Ishikawa (cell line): ENCODE results near the gene PTPA.

Experiments used
- CREB1 ChIP-seq: IDR thresholded peaks from 2 replicates; pipeline ENCODE4 v1.6.1; 2012; ENCODE audit warnings: low read depth
- FOXM1 ChIP-seq: IDR thresholded peaks from 2 replicates; pipeline ENCODE4 v1.6.1; 2012; ENCODE audit warnings: low read depth, borderline replicate concordance
- TAF1 ChIP-seq: IDR thresholded peaks from 2 replicates; pipeline ENCODE4 v1.6.1; 2012; ENCODE audit warnings: low read depth, mild to moderate bottlenecking
- TCF12 ChIP-seq: IDR thresholded peaks from 2 replicates; pipeline ENCODE4 v1.6.1; 2012; ENCODE audit warnings: low read depth
- TEAD4 ChIP-seq: IDR thresholded peaks from 2 replicates; pipeline ENCODE4 v1.6.1; 2012

DNA sequence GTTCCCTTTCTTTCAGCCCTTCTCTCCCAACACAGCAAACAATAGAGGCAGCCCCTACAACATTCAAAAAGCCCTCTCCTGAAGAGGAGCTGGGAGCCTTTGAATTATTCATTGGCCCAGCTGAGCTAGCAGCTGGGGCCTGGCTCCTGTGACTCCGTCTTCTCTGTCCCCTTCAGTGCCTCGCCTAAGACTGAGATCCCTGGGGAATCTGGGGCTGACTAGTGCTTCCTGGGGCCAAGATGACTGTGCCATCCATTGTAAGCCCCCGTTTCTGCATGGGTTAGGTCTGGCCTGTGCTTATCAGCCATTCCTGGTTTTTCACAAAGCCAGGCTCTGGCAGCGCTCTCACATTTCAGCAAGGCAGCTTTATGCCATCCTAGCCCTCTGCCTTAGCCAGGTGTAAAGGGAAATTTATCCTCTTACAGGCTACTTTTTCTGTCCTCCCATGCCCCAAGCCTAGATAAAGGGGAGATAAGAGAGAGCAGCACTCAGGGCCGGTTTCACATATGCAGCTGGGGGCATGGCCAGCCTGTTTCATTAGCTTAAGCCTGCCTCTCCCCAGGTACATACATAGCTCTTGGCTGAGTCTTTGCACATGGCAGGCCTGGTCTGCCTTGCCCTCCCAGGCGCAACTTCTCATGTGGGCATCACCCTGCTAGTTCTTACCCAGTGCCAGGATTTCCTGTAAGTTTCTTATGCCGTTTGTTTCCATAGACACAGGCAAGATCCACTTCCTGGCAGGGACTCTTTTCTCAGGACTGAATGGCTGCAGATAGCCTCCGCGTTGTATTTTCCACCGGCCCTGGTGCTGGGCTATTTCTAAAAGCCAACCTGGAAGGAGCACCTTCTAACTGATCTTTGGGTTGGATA lies 15.8 kb downstream of the PTPA start:
- TF ChIP-seq TAF1 = no peak
- no peak for TF ChIP-seq TCF12
- TF ChIP-seq FOXM1 = no peak
- no peak for TF ChIP-seq CREB1
- no peak for TF ChIP-seq TEAD4
